Esophagus squamous epithelium (tissue), 4 donors: Measurements from ENCODE around the gene HIRA.

Source experiments
- CTCF ChIP-seq, 6 experiments: fragments of 450-650 bp in 4 of 6; fragments of 200-600 bp in 2 of 6; sonication (generic) in 2 of 6; IDR thresholded peaks; one replicate each; pipeline ENCODE4 v1.5.1; 2016 to 2019; ENCODE audit warnings: antibody characterized with exemption in 6 of 6, mild to moderate bottlenecking in 4 of 6, moderate library complexity in 4 of 6
- POLR2A ChIP-seq, 4 donors: fragments of 450-650 bp; IDR thresholded peaks; one replicate each; pipeline ENCODE4 v1.6.1; 2017; ENCODE audit warnings: antibody characterized with exemption in 4 of 4, mild to moderate bottlenecking in 4 of 4, moderate library complexity in 3 of 4

GRCh38 chr22:19382240-19382639 lies 49.3 kb downstream of the HIRA start:
- TF ChIP-seq CTCF (IDR thresholded peaks at IDR 0.05) (no peak), POLR2A (IDR thresholded peaks at IDR 0.05) (no peak)
